Body of pancreas (tissue), 4 donors: ENCODE measurements around the gene SIGLEC11. TPM values are rescaled to one million over a fixed set of nuclear protein-coding genes. Genes with fewer than 3 reads are reported as not detected.

Experiments
- ATAC-seq: fragments of 150-250 bp; one replicate; pipeline ENCODE4 v1.9.1; 2016
- DNase-seq, 4 donors: peaks; one replicate each; pipeline ENCODE4 v3.0.0-alpha.2; 2019
- H3K27ac ChIP-seq, 4 donors: fragments of 200-600 bp; sonication (generic); 1 replicate in 3 of 4; 2 replicates in 1 of 4; pipeline versions ENCODE4 v1.5.1 to v1.6.1; 2016 to 2019; ENCODE audit warnings: mild to moderate bottlenecking in 1 of 4, mixed read lengths in 1 of 4, moderate library complexity in 1 of 4
- H3K27me3 ChIP-seq, 2 donors: fragments of 200-600 bp; sonication (generic); one replicate each; pipeline ENCODE4 v1.6.0; 2016; ENCODE audit warnings: mild to moderate bottlenecking in 1 of 2
- H3K36me3 ChIP-seq, 2 donors: fragments of 200-600 bp; sonication (generic); replicated peaks in 1 of 2; 2 replicates each; pipeline ENCODE4 v1.5.1; 2016; ENCODE audit warnings: low read depth in 2 of 2; ENCODE audit not compliant: insufficient read depth in 1 of 2
- H3K4me1 ChIP-seq: fragments of 200-600 bp; sonication (generic); one replicate; pipeline ENCODE4 v1.6.0; 2016
- H3K4me3 ChIP-seq, 2 donors: fragments of 200-600 bp; sonication (generic); 1 replicate in 1 of 2; 2 replicates in 1 of 2; pipeline ENCODE4 v1.5.1; 2016 to 2019
- H3K9me3 ChIP-seq, 3 donors: fragments of 200-600 bp; sonication (generic); 1 replicate in 2 of 3; 2 replicates in 1 of 3; pipeline ENCODE4 v1.5.1; 2016
- CTCF ChIP-seq, 7 experiments: fragments of 450-650 bp in 4 of 7; fragments of 200-600 bp in 3 of 7; sonication (generic) in 3 of 7; IDR thresholded peaks; one replicate each; pipeline ENCODE4 v1.5.1; 2016 to 2019; ENCODE audit warnings: antibody characterized with exemption in 7 of 7
- POLR2A ChIP-seq, 3 donors: fragments of 450-650 bp; IDR thresholded peaks; one replicate each; pipeline ENCODE4 v1.6.1; 2016; ENCODE audit warnings: antibody characterized with exemption in 3 of 3, mild to moderate bottlenecking in 2 of 3
- WGBS, 2 donors: methylation state at CpG; one replicate each; pipeline ENCODE4 v1.1.5; 2017; 5-methylcytosine and 5-hydroxymethylcytosine counted together
- intact Hi-C: fragments of 100-400 bp; cut with DNase I; formaldehyde crosslinking; loops from one replicate; pipeline ENCODE4 v1.15.1; 2023
- total RNA-seq, 2 donors: library from RNA; depleted of rRNA; stranded (reverse); fragments of >200 nt; gene quantifications; one replicate each; pipeline ENCODE4 v1.1.0, GENCODE V29; 2016

Gene SIGLEC11
- total RNA-seq, 2 donors from 2014 or later, result 1.3 to 12.5 TPM

GRCh38 chr19:49930483-49931011, 30.4 kb downstream of the SIGLEC11 start:
- TF ChIP-seq CTCF (IDR thresholded peaks at IDR 0.05), result no peak
- TF ChIP-seq POLR2A (IDR thresholded peaks at IDR 0.05), result no peak
- H3K4me1 ChIP-seq, result peaks cover 22% of the 10 kb centered on the region
- no peaks in the 10 kb centered on the region for H3K27me3 ChIP-seq
- WGBS, 2 donors, result 56 to 63% methylated on average over 15 of the region's 15 CpGs
- H3K9me3 ChIP-seq, result no peaks in the 10 kb centered on the region
- no peaks in the 10 kb centered on the region for H3K36me3 ChIP-seq
- H3K27ac ChIP-seq, result peak overlapping the region in 2 of 4 donors; percentile 88 to 94
- intact Hi-C loops, result loop anchor here (5.0 kb wide), 1 partner anchor 47 kb away; no protein-coding TSS in a partner anchor
- no peak for ATAC-seq
- DNase-seq, result no peak
- no peak overlapping the region for H3K4me3 ChIP-seq

- H3K4me3 ChIP-seq, result peak overlapping the region; percentile 99 to 100
- peak; percentile 93 to 96 (median 94) for DNase-seq
- intact Hi-C loops, result loop anchor here (5.0 kb wide), 1 partner anchor 47 kb away; no protein-coding TSS in a partner anchor
- H3K27ac ChIP-seq, result peak overlapping the region; percentile 87 to 96 (median 91)
- peak; percentile 89 for ATAC-seq
- 3% methylated on average over 36 to 43 of the region's 43 CpGs for WGBS, 2 donors
- TF ChIP-seq CTCF (IDR thresholded peaks at IDR 0.05) (peak in 3 of 7 experiments; percentile 25 to 59 (median 31)), POLR2A (IDR thresholded peaks at IDR 0.05) (peak; percentile 22 to 87 (median 81))
- H3K36me3 ChIP-seq, result no peaks in the 10 kb centered on the region
- H3K9me3 ChIP-seq, result no peaks in the 10 kb centered on the region
- H3K4me1 ChIP-seq, result peaks cover 22% of the 10 kb centered on the region
- no peaks in the 10 kb centered on the region for H3K27me3 ChIP-seq
Observed at GRCh38 chr19:49929611-49930482, 31.1 kb downstream of the SIGLEC11 start.

DNA sequence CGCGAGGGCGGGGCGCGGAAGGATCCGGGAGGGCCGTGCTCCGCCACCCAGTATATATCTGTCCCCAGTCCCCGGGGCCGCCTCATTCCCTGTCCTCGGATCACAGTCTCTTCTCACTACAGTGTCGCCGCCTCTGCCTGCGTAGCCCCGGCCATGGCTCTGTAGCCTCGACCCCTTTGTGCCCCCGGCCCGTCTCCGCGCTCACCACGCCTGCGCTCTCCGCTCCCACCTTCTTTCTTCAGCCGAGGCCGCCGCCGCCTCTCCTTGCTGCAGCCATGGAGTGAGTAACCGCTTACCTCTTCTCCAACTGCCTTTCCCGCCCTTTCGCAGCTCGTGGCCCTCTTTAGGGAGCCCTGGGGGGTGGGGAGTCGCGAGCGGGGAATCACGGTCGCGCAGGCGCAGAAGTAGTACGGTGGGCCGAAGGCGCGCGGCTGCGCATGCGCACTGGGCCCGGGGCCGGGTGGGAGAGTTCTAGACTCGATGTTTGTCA, 31.8 kb downstream of the SIGLEC11 start, which contains the start of the genes ATF5 and NUP62:
Gene ATF5, plus strand, starts transcription at position 85 of the 490 bp plus-strand sequence. CDS start 1,646 bp downstream, outside the sequence.
Gene NUP62, minus strand, starts transcription at position 384 of the 490 bp plus-strand sequence. CDS start 19,697 bp downstream, outside the sequence.
- intact Hi-C loops, result no loop called here
- TF ChIP-seq CTCF (IDR thresholded peaks at IDR 0.05), result no peak
- no peak for TF ChIP-seq POLR2A (IDR thresholded peaks at IDR 0.05)
- no peaks in the 10 kb centered on the region for H3K27me3 ChIP-seq
- no peaks in the 10 kb centered on the region for H3K36me3 ChIP-seq
- peak within 1 kb of the TSS; percentile 99 to 100 for H3K4me3 ChIP-seq
- DNase-seq, result peak; percentile 86 to 92 (median 90)
- peaks cover 22% of the 10 kb centered on the region for H3K4me1 ChIP-seq
- 0 to 1% methylated on average over 36 to 45 of the region's 48 CpGs for WGBS, 2 donors
- no peaks in the 10 kb centered on the region for H3K9me3 ChIP-seq
- peak; percentile 82 for ATAC-seq
- peak within 1 kb of the TSS; percentile 87 to 96 (median 91) for H3K27ac ChIP-seq

GRCh38 chr19:49927526-49928264, 33.3 kb downstream of the SIGLEC11 start:
- intact Hi-C loops, result no loop called here
- no peak for TF ChIP-seq POLR2A (IDR thresholded peaks at IDR 0.05)
- no peak for TF ChIP-seq CTCF (IDR thresholded peaks at IDR 0.05)
- H3K4me3 ChIP-seq, result no peak overlapping the region
- no peaks in the 10 kb centered on the region for H3K9me3 ChIP-seq
- no peaks in the 10 kb centered on the region for H3K27me3 ChIP-seq
- no peak for DNase-seq
- peaks cover 22% of the 10 kb centered on the region for H3K4me1 ChIP-seq
- no peak for ATAC-seq
- WGBS, 2 donors, result 66 to 81% methylated on average over 14 of the region's 14 CpGs
- peaks cover 0 to 6% of the 10 kb centered on the region in 2 donors for H3K36me3 ChIP-seq
- H3K27ac ChIP-seq, result no peak overlapping the region
